Endothelial cell of umbilical vein (primary cell): ENCODE results near the gene ANKRD63. TPM values are rescaled to one million over a fixed set of nuclear protein-coding genes. Genes with fewer than 3 reads are reported as not detected.

Source experiments
- BruUV-seq: library from RNA; stranded (reverse); fragments of 400-500 nt; replicated peaks from 2 replicates; lab custom pipeline; 2021; lab: Mats Ljungman, UMichigan
- CTCF ChIA-PET: fragments of 300-600, 350-600 bp; sonication (Branson Sonifier 250); formaldehyde crosslinking; loops from one replicate; lab custom pipeline; 2021; ENCODE audit warnings: antibody characterized with exemption, inconsistent platforms; lab: Charles Lee
- POLR2A ChIA-PET: fragments of 300-600, 350-600 bp; sonication (Branson Sonifier 250); formaldehyde crosslinking; loops from one replicate; lab custom pipeline; 2021; ENCODE audit warnings: antibody characterized with exemption, inconsistent platforms; lab: Charles Lee
- DNase-seq: peaks from one replicate; pipeline ENCODE4 v3.0.0-alpha.2; 2011; ENCODE audit warnings: low read depth, low spot score
- FAIRE-seq: peaks from 2 replicates; lab custom pipeline; 2011; peaks lifted over from hg19 to GRCh38; lab: Jason Lieb, UNC
- H2AFZ ChIP-seq: 2 replicates; pipeline ENCODE4 v1.6.0; 2012; ENCODE audit warnings: low read depth, low read length, control low read depth, inconsistent platforms
- H3K27ac ChIP-seq: 2 replicates; pipeline ENCODE4 v1.5.1; 2011; ENCODE audit warnings: low read depth, mild to moderate bottlenecking, control low read depth, low read length, moderate library complexity; ENCODE audit not compliant: insufficient read depth
- H3K27me3 ChIP-seq, 2 experiments: 2 replicates each; pipeline versions ENCODE4 v1.6.0 to v1.6.1; 2011; ENCODE audit warnings: low read length in 2 of 2, mixed read lengths in 1 of 2; ENCODE audit not compliant: control insufficient read depth in 2 of 2, insufficient read depth in 2 of 2
- H3K36me3 ChIP-seq, 2 experiments: 2 replicates in 1 of 2; 3 replicates in 1 of 2; pipeline ENCODE4 v1.5.1; 2011; ENCODE audit warnings: low read length in 2 of 2, mild to moderate bottlenecking in 1 of 2, moderate library complexity in 1 of 2; ENCODE audit not compliant: control insufficient read depth in 2 of 2, insufficient read depth in 2 of 2; ENCODE audit errors: extremely low read depth in 1 of 2
- H3K4me1 ChIP-seq: 3 replicates; pipeline ENCODE4 v1.5.1; 2011; ENCODE audit warnings: mild to moderate bottlenecking, low read length; ENCODE audit not compliant: control insufficient read depth, insufficient read depth; ENCODE audit errors: extremely low read depth
- H3K4me2 ChIP-seq: 2 replicates; pipeline ENCODE4 v1.6.1; 2011; ENCODE audit warnings: low read length, control low read depth, mixed read lengths; ENCODE audit not compliant: insufficient read depth
- H3K4me3 ChIP-seq, 3 experiments: fragments of 200-600 bp in 1 of 3; sonication (generic), shearing (Covaris generic) in 1 of 3; replicated peaks in 1 of 3; 2 replicates each; pipeline ENCODE4 v1.5.1; 2011 to 2016; ENCODE audit warnings: control low read depth in 3 of 3, low read length in 3 of 3, mild to moderate bottlenecking in 2 of 3, inconsistent platforms in 1 of 3, low read depth in 1 of 3, moderate library complexity in 1 of 3; ENCODE audit not compliant: insufficient read depth in 1 of 3
- H3K79me2 ChIP-seq: 2 replicates; pipeline ENCODE4 v1.6.0; 2012; ENCODE audit warnings: low read length, inconsistent platforms; ENCODE audit not compliant: control insufficient read depth, insufficient read depth
- H3K9ac ChIP-seq: replicated peaks from 2 replicates; pipeline ENCODE3; 2011; ENCODE audit warnings: low read length, control low read depth; ENCODE audit not compliant: insufficient read depth; ENCODE audit errors: extremely low read depth
- H3K9me1 ChIP-seq: replicated peaks from 3 replicates; pipeline ENCODE4 v1.6.0; 2011; ENCODE audit warnings: mild to moderate bottlenecking, low read length; ENCODE audit not compliant: control insufficient read depth, insufficient read depth; ENCODE audit errors: extremely low read depth
- H3K9me3 ChIP-seq: replicated peaks from 2 replicates; pipeline ENCODE4 v1.5.1; 2012; ENCODE audit warnings: low read length, inconsistent platforms; ENCODE audit not compliant: control insufficient read depth, insufficient read depth
- H4K20me1 ChIP-seq: replicated peaks from 2 replicates; pipeline ENCODE3; 2011; ENCODE audit warnings: mild to moderate bottlenecking, low read length; ENCODE audit not compliant: control insufficient read depth, insufficient read depth; ENCODE audit errors: extremely low read depth
- EZH2 ChIP-seq: IDR thresholded peaks from 2 replicates; pipeline ENCODE4 v1.6.1; 2012; ENCODE audit warnings: borderline replicate concordance, low read depth, mild to moderate bottlenecking, moderate library complexity, low read length, inconsistent platforms; ENCODE audit not compliant: severe bottlenecking
- FOS ChIP-seq: IDR thresholded peaks from 2 replicates; pipeline ENCODE4 v1.6.1; 2011; ENCODE audit warnings: mild to moderate bottlenecking, low read length, moderate library complexity, borderline replicate concordance; ENCODE audit not compliant: insufficient read depth
- GATA2 ChIP-seq: IDR thresholded peaks from 2 replicates; pipeline ENCODE4 v1.7.0; 2011; ENCODE audit warnings: low read depth, mild to moderate bottlenecking, moderate library complexity, mixed read lengths, low read length; ENCODE audit not compliant: insufficient read length, insufficient read depth
- JUN ChIP-seq: IDR thresholded peaks from 2 replicates; pipeline ENCODE4 v1.6.1; 2011; ENCODE audit warnings: borderline replicate concordance, low read depth; ENCODE audit not compliant: insufficient read length, insufficient read depth
- MYC ChIP-seq: IDR thresholded peaks from one replicate; pipeline ENCODE4 v1.6.1; 2011; ENCODE audit warnings: mild to moderate bottlenecking, low read depth, low read length
- POLR2A ChIP-seq: IDR thresholded peaks from 2 replicates; pipeline ENCODE4 v1.6.1; 2012; ENCODE audit warnings: low read depth, mild to moderate bottlenecking, control low read depth, low read length
- POLR2AphosphoS5 ChIP-seq: IDR thresholded peaks from 2 replicates; pipeline ENCODE4 v1.6.1; 2012; ENCODE audit warnings: low read depth, mild to moderate bottlenecking, control low read depth, low read length, moderate library complexity; ENCODE audit not compliant: insufficient read depth
- dilution Hi-C: fragments of 300-500 bp; cut with MboI; formaldehyde crosslinking; loops from one replicate; pipeline ENCODE4 v1.15.0; 2019; ENCODE audit warnings: low sequenced_read_pairs; ENCODE audit not compliant: extremely low pct_ligation_motif_present
- intact Hi-C: fragments of 100-400 bp; cut with micrococcal nuclease; formaldehyde crosslinking; loops from one replicate; pipeline ENCODE4 v1.10.0; 2022
- polyA plus RNA-seq, 4 experiments: library from polyadenylated mRNA; depleted of rRNA in 3 of 4; stranded (reverse) in 3 of 4; unstranded in 1 of 4; fragments of >200 nt; gene quantifications; 2 replicates each; pipeline versions ENCODE4 v1.2.1 to v1.2.3, GENCODE V29; 2011 to 2012; ENCODE audit warnings: missing spikeins in 1 of 4
- total RNA-seq: library from RNA; stranded (reverse); gene quantifications from 2 replicates; pipeline ENCODE4 v1.2.3, GENCODE V29; 2021
- TF ChIP-seq, protein P1 (sequence below): IDR thresholded peaks from 2 replicates; pipeline ENCODE4 v1.6.1; 2011; ENCODE audit not compliant: insufficient read depth, insufficient read length
- TF ChIP-seq, protein P2 (sequence below), 2 donors: IDR thresholded peaks; 1 replicate in 1 of 2; 2 replicates in 1 of 2; pipeline ENCODE4 v1.5.1; 2011; ENCODE audit warnings: low read length in 2 of 2, mild to moderate bottlenecking in 2 of 2, moderate library complexity in 2 of 2, control low read depth in 1 of 2, inconsistent platforms in 1 of 2, low read depth in 1 of 2; ENCODE audit not compliant: insufficient read depth in 1 of 2; ENCODE audit errors: extremely low read depth in 1 of 2

ANKRD63 gene
- total and polyA plus RNA-seq, 2 donors (not counting 3 experiments of a cell fraction or from before 2014, with no cell fraction given), result not detected

DNA sequence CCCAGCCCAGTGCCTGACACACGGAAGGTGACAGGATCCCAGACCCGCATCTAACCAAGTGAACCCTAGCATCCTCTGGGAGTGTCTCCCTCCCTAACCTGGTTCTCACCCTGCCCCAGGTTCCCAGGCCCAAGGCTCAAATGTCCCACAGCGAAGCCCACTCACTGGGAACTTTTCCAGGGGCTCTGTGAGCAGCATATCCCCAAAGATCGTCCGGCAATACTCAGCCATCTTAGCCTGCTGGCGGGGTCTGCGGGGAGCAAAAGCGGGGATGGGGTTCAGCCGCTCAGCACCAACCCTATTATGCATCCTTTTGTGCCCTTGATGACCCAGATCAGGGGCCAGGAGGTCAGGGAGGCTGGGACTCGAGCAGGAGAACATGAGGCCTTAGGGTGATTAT lies 14.5 kb upstream of the ANKRD63 start:
- Histone ChIP-seq H3K36me3 (no peaks in the 10 kb centered on the region), H3K27me3 (peaks cover 7 to 20% of the 10 kb centered on the region in 2 experiments), H2AFZ (no peak overlapping the region), H3K27ac (no peak overlapping the region), H3K4me2 (no peak overlapping the region), H3K9me1 (no peaks in the 10 kb centered on the region), H3K79me2 (no peaks in the 10 kb centered on the region), H3K9ac (no peak overlapping the region), H3K4me1 (no peaks in the 10 kb centered on the region), H3K4me3 (no peak overlapping the region), H4K20me1 (no peaks in the 10 kb centered on the region), H3K9me3 (no peaks in the 10 kb centered on the region)
- ChIA-PET POLR2A (no interaction called here), CTCF (interaction anchor here (1.5 kb wide), 1 partner anchor 18 kb away, joined by 5 read pairs; no protein-coding TSS in a partner anchor)
- FAIRE-seq (no peak), DNase-seq (no peak)
- dilution Hi-C loops, result no loop called here
- BruUV-seq, result no TSS peak
- intact Hi-C loops, result no loop called here
- TF ChIP-seq MYC (no peak), FOS (no peak), EZH2 (no peak), JUN (no peak), POLR2AphosphoS5 (no peak), POLR2A (no peak), GATA2 (no peak)
- TF ChIP-seq, protein P1, sequence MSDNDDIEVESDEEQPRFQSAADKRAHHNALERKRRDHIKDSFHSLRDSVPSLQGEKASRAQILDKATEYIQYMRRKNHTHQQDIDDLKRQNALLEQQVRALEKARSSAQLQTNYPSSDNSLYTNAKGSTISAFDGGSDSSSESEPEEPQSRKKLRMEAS, result no peak
- TF ChIP-seq, protein P2, sequence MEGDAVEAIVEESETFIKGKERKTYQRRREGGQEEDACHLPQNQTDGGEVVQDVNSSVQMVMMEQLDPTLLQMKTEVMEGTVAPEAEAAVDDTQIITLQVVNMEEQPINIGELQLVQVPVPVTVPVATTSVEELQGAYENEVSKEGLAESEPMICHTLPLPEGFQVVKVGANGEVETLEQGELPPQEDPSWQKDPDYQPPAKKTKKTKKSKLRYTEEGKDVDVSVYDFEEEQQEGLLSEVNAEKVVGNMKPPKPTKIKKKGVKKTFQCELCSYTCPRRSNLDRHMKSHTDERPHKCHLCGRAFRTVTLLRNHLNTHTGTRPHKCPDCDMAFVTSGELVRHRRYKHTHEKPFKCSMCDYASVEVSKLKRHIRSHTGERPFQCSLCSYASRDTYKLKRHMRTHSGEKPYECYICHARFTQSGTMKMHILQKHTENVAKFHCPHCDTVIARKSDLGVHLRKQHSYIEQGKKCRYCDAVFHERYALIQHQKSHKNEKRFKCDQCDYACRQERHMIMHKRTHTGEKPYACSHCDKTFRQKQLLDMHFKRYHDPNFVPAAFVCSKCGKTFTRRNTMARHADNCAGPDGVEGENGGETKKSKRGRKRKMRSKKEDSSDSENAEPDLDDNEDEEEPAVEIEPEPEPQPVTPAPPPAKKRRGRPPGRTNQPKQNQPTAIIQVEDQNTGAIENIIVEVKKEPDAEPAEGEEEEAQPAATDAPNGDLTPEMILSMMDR (IDR thresholded peaks at IDR 0.05; ENCODE audit: extremely low read depth in 1 of 2, insufficient read depth in 1 of 2, low read depth in 1 of 2, low read length in 2 of 2), result no peak
